ENCODE results near the gene PSME3IP1.

The PSME3IP1 gene

GRCh38 chr16:57167953-57168352 is 17.9 kb downstream of the PSME3IP1 start:
- DNase-seq (ENCODE audit: low read depth), result peak; percentile 91
- H3K4me3 ChIP-seq (ENCODE audit: low read depth, low read length), result no peak overlapping the region
- peak; percentile 75 for TF ChIP-seq CTCF (conservative IDR thresholded peaks at IDR 0.05; ENCODE audit: low read depth, low read length)

GRCh38 chr16:57167538-57167937 is 18.3 kb downstream of the PSME3IP1 start:
- no peak overlapping the region for H3K4me3 ChIP-seq (ENCODE audit: low read depth, low read length)
- no peak for TF ChIP-seq CTCF (conservative IDR thresholded peaks at IDR 0.05; ENCODE audit: low read depth, low read length)
- no peak for DNase-seq (ENCODE audit: low read depth)

GRCh38 chr16:57166951-57167350 is 18.9 kb downstream of the PSME3IP1 start:
- peak; percentile 86 for DNase-seq (ENCODE audit: low read depth)
- no peak for TF ChIP-seq CTCF (conservative IDR thresholded peaks at IDR 0.05; ENCODE audit: low read depth, low read length)
- H3K4me3 ChIP-seq (ENCODE audit: low read depth, low read length), result no peak overlapping the region

GRCh38 chr16:57166451-57166850 is 19.4 kb downstream of the PSME3IP1 start:
- TF ChIP-seq CTCF (conservative IDR thresholded peaks at IDR 0.05; ENCODE audit: low read depth, low read length), result no peak
- DNase-seq (ENCODE audit: low read depth), result no peak
- H3K4me3 ChIP-seq (ENCODE audit: low read depth, low read length), result no peak overlapping the region

- no peak overlapping the region for H3K4me3 ChIP-seq (ENCODE audit: low read depth, low read length)
- TF ChIP-seq CTCF (conservative IDR thresholded peaks at IDR 0.05; ENCODE audit: low read depth, low read length), result no peak
- DNase-seq (ENCODE audit: low read depth), result peak; percentile 88
Measured at GRCh38 chr16:57165938-57166337, 19.9 kb downstream of the PSME3IP1 start.

GRCh38 chr16:57165483-57165882 is 20.4 kb downstream of the PSME3IP1 start:
- no peak overlapping the region for H3K4me3 ChIP-seq (ENCODE audit: low read depth, low read length)
- TF ChIP-seq CTCF (conservative IDR thresholded peaks at IDR 0.05; ENCODE audit: low read depth, low read length), result no peak
- no peak for DNase-seq (ENCODE audit: low read depth)

GRCh38 chr16:57163842-57164241 is 22.0 kb downstream of the PSME3IP1 start:
- no peak for TF ChIP-seq CTCF (conservative IDR thresholded peaks at IDR 0.05; ENCODE audit: low read depth, low read length)
- DNase-seq (ENCODE audit: low read depth), result no peak
- H3K4me3 ChIP-seq (ENCODE audit: low read depth, low read length), result no peak overlapping the region

All from choroid plexus epithelial cell (primary cell).